Measurements from ENCODE around the gene ASAP3.
"Not testable (repeated sequence)": the region's sequence is repeated elsewhere in the genome, so short reads cannot be mapped to it uniquely, and the experiment has no call there.

ASAP3 gene

DNA sequence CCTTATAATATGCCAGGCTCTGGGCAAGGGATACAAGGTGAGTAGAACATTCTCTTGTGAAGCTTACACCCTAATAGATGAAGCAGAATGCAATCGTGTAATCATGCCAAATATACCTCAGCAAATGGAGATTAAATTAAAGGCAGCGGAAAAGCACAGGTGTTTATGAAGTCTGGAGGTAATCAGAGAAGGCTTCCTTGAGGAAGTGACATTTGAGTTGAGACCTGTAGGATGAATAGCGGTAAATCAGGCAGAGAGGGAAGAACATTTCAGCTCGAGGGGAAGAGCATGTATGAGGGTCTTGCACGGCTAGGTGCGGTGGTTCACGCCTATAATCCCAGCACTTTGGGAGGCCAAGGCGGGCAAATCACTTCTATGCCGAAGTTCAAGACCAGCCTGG is 33.6 kb upstream of the ASAP3 start:
- no peak overlapping the region for H3K4me3 ChIP-seq (ENCODE audit: low read depth, low read length)
- DNase-seq (ENCODE audit: low read depth) = no peak

DNA sequence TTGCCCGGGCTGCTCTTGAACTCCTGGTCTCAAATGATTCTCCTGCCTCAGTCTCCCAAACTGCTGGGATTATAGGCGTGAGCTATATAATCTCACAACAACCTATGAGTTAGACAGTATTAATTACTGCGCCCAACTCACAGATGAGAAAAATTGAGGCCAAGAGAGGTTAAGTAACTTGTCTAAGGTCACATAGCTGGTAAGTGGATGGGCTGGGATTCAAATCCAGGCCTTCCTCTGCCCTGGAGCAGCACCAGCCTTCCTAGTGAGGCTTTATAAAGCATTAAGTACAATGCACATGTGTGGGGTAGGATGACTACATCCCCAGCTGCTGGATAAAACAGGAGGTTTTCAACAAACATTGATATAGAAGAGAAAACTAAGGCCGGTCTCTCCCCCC is 31.9 kb upstream of the ASAP3 start:
- no peak for DNase-seq (ENCODE audit: low read depth)
- H3K4me3 ChIP-seq (ENCODE audit: low read depth, low read length) = no peak overlapping the region

DNA sequence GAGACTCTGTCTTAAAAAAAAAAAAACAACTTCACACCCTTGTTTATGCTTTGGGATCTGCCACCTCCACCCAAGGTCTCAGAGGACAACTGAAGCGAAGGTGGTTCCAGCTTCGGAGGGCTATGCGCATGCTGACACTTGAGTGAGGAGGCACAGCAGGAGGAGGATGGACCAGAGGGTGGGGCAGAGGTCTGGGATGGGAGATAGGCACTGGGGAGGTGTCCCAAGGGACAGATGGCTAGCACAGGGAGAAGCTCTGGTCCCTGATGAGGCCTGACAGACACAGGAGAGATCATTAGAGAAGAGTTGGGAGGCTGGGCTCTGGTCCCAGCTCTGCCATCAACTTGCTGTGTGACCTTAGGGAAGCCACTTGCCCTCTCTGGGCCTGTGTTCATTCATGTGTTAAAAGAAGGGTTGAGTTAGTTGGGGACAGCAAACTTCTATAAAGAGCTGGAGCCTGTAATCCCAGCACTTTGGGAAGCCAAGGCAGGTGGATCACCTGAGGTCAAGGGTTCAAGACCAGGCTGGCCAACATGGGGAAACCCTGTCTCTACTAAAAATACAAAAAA is 30.2 kb upstream of the ASAP3 start:
- no peak overlapping the region for H3K4me3 ChIP-seq (ENCODE audit: low read depth, low read length)
- no peak for DNase-seq (ENCODE audit: low read depth)

DNA sequence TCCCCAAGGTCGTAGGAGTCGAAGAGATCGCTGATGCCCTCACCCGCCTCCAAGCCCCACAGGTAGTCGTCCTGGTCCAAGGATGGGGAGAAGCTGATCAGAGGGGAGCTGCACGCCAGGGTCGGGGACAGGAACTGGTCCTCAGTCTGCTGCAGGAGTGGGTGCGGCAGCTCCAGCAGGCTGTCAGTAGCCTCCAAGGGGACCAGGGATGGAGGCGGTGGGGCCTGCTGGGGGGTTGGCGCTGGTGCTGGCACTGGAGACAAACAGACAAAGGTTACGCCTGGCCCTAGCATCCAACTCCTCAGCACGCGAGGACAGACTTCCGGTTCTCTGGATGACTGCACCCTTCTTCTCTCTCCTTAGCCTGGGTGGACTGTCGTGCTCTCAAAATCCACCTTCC is 25.9 kb upstream of the ASAP3 start:
- DNase-seq (ENCODE audit: low read depth) = no peak
- no peak overlapping the region for H3K4me3 ChIP-seq (ENCODE audit: low read depth, low read length)

DNA sequence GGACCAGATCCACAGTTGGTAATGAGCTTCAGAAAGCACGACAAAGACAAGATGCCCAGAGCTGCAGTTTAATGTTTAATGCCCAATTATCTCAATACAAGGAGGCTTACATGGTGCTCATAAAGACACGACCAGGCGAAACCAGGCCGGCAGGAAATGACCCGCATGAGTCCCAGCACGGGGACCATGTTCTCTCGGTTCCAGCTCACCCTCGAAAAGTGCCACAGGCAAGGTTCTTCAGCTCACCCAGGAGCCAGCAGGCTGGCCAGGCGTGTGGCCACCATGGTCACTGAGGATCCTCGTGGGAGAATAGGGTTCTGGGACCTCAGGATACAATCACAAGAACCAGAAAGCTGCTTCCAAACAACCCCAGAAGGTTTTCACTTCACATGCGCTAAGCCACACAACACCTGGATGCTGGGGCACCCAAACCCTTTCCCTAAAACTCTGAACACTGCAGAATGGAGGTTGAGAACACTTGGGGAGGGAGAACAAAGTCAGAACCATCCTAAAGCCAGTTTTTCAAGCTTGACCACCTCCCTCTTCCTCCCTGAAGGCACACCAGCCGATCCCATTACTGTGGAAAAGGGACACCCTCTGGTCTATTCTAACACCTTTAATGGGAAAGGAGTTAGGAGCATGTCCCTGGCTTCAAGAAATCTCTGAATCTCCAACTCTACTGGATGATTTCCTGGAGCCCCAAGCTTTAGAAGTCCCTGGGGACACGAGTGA is 22.6 kb upstream of the ASAP3 start:
- H3K4me3 ChIP-seq (ENCODE audit: low read depth, low read length) = no peak overlapping the region
- DNase-seq (ENCODE audit: low read depth) = no peak

DNA sequence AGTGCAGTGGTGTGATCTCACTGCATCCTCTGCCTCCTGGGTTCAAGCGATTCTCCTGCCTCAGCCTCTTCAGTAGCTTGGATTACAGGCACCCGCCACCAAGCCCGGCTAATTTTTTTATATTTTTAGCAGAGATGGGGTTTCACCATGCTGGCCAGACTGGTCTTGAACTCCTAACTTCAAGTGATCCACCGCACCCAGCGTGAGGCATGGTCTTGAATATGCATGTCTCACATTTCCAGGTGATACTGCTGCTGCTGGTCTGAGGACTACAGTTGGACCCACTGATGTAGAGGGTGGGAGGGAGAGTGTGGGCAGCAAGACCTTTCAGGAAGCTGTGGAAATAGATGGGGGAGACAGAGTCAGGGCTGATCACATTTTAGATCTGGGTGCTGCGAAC is 21.9 kb upstream of the ASAP3 start:
- no peak for DNase-seq (ENCODE audit: low read depth)

DNA sequence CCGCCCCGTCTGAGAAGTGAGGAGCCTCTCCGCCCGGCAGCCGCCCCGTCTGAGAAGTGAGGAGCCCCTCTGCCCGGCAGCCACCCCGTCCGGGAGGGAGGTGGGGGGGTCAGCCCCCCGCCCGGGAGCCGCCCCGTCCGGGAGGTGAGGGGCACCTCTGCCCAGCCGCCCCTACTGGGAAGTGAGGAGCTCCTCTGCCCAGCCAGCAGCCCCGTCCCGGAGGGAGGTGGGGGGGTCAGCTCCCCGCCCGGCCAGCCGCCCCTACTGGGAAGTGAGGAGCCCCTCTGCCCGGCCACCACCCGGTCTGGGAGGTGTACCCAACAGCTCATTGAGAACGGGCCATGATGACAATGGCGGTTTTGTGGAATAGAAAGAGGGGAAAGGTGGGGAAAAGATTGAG is 20.2 kb upstream of the ASAP3 start:
- not testable (repeated sequence) for H3K4me3 ChIP-seq (ENCODE audit: low read depth, low read length); DNase-seq (ENCODE audit: low read depth)

More for the DNA sequence above, 21.9 kb upstream of the ASAP3 start:
- H3K4me3 ChIP-seq (ENCODE audit: low read depth, low read length) = no peak overlapping the region

DNA sequence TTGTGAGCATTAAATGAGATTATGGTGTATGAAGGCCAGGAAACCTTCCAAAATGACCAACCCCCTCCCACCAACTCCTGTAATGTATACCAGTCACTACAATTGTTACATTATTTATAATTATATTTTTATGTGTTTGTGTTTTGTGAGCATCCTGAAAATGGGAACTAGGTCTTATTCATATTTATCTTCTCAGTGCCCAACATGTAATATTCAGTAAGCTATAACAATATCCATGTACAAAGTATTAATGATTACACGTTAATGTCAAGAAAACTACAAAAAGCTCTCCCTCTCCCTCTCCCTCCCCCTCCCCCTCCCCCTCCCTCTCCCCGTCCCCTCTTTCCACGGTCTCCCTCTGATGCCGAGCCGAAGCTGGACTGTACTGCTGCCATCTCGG is 19.0 kb upstream of the ASAP3 start:
- DNase-seq (ENCODE audit: low read depth) = no peak
- H3K4me3 ChIP-seq (ENCODE audit: low read depth, low read length) = no peak overlapping the region

DNA sequence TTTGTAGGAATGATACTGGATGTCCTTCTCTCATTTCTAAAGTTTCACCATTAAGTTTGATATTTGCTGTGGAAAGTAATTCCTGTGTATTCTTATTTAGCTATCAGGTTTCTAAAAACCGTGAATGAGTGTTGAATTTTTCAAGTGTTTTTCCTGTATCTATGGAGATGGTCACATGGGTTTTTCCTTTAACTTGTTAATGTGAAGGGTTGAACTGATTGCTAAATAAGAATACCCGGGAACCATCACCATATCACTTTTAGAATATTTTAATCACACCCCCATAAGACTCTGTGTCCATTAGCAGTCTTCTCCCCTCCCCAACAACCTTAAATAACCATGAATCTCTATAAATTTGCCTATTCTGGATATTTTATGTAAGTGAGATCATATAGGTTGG is 16.5 kb upstream of the ASAP3 start:
- H3K4me3 ChIP-seq (ENCODE audit: low read depth, low read length) = no peak overlapping the region
- DNase-seq (ENCODE audit: low read depth) = no peak

DNA sequence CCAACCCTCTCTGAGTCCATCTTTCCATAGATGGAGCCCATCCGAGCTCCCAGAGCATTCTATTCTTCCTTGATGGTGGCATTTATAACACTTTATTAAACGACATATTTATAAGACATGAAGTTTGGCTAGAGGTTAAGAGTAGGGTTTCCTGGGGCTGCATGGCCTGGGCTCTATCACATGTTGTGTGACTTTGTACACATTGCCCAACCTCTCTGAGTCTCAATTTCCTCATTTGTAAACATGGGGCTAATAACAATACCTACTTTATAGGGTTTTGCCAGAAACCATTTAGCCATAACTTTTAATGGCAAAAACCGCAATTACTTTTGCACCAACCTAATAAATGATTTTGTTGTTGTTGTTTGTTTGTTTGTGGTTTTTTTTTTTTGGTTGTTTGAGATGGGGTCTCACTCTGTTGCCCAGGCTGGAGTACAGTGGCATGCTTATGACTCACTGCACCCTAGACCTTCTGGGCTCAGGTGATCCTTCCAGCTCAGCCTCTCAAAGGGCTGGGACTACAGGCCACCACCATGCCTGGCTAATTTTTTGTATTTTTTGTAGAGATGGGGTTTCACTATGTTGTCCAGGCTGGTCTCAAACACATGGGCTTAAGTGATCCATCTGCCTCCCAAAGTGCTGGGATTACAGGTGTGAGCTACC is 13.9 kb upstream of the ASAP3 start:
- no peak overlapping the region for H3K4me3 ChIP-seq (ENCODE audit: low read depth, low read length)
- DNase-seq (ENCODE audit: low read depth) = no peak

DNA sequence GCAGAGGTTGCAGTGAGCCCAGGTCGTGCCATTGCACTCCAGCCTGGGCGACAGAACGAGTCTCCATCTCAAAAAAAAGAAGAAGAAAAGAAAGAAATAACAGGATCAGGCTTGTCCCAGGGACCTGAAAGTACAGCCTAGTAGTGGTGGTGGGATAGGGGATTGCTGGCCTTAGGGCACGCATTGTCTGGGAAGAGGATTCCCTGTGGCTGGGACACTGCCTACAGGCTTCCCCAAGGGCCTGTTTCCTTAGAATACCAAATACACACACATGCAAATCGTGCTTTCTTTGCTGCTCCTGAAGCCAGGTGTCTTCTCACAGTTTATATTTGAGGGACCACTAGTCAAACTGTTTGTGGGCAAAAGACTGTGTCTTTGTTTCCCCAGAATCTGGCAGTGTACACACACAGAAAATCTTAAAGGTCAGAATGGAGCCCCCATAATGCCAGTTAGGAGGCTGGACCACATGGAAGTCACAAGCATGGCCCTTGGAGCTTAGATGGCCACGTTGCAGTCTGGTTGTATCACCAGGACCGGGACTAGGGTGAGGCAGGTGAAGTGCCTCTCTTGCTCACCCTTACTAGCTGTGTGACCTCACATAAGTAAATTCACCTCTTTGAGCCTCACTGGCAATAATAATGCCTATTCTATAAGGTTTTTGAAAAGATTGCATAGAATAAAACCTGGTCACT is 12.7 kb upstream of the ASAP3 start:
- H3K4me3 ChIP-seq (ENCODE audit: low read depth, low read length) = no peak overlapping the region
- DNase-seq (ENCODE audit: low read depth) = no peak

DNA sequence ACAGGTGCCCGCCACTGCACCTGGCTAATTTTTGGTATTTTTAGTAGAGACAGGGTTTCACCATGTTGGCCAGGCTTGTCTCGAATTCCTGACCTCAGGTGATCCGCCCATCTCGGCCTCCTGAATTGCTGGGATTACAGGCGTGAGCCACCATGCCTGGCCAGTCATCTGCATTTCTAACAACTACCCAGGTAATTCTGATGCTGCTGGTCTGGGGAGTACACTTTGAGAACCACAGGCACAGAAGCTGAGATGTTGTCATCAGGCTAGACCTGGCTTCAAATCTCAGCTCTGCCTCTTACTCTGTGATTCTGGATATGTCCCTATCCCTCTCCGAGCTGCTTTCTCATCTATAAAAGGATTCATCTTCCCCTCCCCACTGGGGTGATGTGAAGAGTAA is 10.9 kb upstream of the ASAP3 start:
- H3K4me3 ChIP-seq (ENCODE audit: low read depth, low read length); DNase-seq (ENCODE audit: low read depth): not testable (repeated sequence)

DNA sequence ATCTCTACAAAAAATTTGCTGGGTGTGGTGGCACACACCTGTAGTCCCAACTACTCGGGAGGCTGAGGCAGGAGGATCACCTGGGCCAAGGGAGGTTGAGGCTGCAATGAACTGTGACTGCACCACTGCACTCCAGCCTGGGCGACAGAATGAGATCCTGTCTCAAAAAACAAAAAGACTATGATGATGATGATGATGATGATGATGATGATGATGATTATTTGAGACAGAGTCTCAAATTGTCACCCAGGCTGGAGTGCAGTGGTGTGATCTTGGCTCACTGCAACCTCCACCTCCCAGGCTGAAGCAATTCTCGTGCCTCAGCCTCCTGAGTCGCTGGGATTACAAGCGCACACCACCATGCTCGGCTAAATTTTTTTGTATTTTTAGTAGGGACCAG is 8.8 kb upstream of the ASAP3 start:
- not testable (repeated sequence) for DNase-seq (ENCODE audit: low read depth); H3K4me3 ChIP-seq (ENCODE audit: low read depth, low read length)

DNA sequence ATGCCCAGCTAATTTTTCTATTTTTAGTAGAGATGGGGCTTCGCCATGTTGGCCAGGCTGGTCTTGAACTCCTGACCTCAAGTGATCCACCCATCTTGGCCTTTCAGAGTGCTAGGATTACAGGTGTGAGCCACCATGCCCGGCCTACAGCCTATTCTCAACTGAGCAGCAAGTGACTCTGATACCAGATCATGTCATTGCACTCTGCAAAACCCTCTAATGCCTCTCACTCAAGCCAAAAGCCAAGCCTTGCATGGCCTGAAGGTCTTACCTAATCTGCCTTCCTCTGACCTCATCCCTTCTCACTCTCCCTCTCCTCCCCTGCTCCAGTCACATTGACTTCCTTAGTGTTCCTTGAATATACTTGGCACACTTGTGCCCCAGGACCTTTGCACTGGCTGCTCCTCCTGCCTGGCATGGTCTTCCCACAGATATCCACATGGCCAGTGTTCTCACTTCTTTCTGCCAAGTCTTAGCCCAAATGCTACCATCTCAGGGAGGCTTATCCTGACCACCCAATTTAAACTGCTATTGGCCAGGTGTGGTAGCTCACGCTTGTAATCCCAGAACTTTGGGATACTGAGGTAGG is 8.2 kb upstream of the ASAP3 start:
- H3K4me3 ChIP-seq (ENCODE audit: low read depth, low read length) = no peak overlapping the region
- no peak for DNase-seq (ENCODE audit: low read depth)

DNA sequence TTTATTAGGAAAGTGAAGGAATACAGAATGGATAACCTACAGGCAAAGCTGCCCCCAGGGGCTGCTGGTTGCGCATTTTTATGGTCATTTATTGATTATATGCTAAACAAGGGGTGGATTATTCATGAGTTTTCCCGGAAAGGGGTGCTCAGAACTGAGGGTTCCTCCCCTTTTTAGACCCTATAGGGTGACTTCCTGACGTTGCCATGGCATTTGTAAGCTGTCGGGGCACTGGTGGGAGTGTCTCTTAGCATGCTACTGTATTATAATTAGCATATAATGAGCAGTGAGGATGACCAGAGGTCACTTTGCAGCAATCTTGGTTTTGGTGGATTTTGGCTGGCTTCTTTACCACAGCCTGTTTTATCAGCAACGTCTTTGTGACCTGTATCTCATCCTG is 5.9 kb upstream of the ASAP3 start:
- no peak for DNase-seq (ENCODE audit: low read depth)
- no peak overlapping the region for H3K4me3 ChIP-seq (ENCODE audit: low read depth, low read length)

DNA sequence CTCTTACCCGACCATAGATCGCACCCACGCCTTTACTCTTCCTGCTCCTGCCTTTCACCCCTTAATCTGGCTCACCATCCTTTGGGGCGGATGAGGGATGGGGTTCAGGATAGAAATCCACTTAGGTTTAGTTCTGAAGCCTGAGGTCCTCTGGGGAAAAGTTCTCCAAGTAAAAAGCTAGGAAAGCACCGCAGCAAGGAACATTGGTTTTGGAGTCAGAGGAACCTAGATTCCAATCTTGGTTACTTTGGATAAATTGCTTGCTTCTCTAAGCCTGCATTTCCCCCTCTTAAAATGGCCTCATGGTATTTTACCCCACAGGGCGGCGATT is 988 bp upstream of the ASAP3 start:
- no peak for DNase-seq (ENCODE audit: low read depth)
- peak overlapping the region; percentile 74 for H3K4me3 ChIP-seq (ENCODE audit: low read depth, low read length)

DNA sequence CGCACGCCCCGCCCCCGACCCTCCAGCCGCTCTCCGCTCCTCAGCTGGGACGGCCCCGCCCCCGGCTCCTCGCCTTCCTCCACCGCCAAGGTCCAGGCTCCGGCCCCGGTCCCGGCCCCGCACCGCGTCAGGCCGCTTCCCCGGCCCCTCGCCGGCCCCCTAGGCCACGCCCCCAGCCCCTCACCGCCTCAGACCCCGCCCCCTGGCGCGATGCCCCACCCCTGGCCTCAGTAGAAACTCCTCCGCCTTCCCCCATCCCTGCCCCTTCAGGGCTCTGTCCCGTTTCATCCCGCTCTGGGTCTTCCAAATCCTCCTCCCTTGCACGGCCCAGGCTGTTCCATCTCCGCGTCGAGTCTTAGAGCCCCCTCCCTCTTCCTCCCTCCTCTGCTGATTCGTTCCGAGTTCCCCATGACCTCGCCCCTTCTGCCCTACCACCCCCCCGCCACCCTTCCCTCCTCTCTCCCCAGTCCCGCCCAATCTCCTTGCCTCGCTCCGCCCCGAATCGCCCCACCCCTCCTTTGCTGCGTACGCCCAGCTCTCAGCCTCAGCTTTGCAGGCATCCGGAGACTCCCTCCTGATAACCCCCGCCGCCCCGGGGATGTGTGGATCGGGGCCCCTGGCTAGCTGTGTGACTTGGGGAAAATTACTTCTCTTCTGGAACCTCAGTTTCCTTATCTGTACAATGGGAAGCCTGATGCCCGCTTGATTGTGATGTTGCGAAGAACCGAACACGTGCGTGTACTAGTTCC is 448 bp upstream of the ASAP3 start:
- peak; percentile 73 for DNase-seq (ENCODE audit: low read depth)
- peak overlapping the region; percentile 74 for H3K4me3 ChIP-seq (ENCODE audit: low read depth, low read length)

DNA sequence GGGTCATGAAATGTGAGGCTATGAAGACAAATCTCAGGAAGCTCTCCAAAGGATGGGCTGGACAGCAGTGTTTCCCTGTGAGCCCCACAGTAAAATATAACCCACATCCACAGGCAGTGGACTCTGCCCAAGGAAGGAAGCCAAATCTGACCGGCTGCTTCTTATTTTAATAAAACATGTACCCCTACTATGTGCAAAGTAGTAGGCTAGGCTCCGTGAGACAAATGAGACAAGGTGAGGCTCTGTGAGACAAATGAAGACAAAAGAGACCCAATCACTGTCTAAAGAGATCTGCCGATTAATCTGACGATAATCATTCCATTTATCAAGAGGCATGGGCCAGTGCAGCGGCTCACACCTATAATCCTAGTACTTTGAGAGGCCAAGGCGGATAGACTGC is 2.1 kb downstream of the ASAP3 start:
- no peak for DNase-seq (ENCODE audit: low read depth)
- H3K4me3 ChIP-seq (ENCODE audit: low read depth, low read length) = no peak overlapping the region

DNA sequence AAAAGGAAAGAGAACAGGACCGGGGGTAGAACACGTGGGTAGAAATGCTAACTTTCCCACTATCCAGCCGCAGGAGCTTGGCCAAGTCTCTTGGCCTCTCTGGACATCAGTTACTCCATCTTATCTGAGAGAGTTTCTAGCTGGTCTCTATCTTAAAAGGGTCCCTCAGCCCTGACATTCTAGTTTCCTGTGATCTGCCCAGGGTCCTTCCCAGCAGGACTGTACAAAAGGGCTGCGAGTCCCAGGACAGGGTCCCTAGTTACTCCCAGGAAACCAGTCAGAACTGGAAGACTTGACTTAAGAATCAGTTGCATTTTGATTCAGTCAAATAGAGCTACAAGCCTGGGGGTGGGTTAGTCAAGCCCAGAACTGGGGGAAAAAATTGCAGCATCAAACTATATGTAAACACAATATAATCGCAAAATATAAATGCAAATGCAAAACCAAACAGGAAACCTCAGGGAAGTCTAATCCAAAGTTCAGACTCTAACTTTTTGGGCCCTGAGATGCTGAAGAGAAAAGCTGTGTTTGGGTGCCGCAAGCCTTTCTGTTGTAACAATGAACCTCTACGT is 2.9 kb downstream of the ASAP3 start:
- H3K4me3 ChIP-seq (ENCODE audit: low read depth, low read length) = no peak overlapping the region
- DNase-seq (ENCODE audit: low read depth) = no peak

Measured in skeletal muscle cell (primary cell).